GM19463 (cell line): ENCODE results near the gene PLCH2.

ENCODE experiments used
- ATAC-seq: cut with Tn5 transposase; IDR thresholded peaks from one replicate; pipeline ENCODE4 v1.9.1; 2021; ENCODE audit warnings: mild to moderate bottlenecking, moderate library complexity; ENCODE audit not compliant: unreplicated experiment

The PLCH2 gene

DNA sequence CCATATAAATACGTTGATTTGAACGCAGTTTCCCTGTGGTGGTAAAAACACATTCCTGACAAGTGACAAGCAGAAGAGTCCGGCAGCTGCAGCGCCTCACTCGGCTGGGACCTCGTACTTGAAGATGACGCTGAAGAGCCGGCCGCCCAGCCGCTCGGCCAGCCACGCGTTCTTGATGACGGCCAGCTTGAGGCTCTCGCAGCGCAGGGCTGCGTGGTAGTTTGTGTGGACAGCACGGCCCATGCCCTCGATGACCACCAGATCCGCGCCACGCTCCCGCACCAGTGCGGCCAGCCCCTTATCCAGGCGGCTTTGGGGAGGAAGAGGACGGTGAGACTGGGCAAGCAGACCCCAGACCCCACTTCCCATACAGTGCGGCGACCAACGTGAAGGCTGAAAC, 32.7 kb downstream of the PLCH2 start:
- no peak for ATAC-seq

DNA sequence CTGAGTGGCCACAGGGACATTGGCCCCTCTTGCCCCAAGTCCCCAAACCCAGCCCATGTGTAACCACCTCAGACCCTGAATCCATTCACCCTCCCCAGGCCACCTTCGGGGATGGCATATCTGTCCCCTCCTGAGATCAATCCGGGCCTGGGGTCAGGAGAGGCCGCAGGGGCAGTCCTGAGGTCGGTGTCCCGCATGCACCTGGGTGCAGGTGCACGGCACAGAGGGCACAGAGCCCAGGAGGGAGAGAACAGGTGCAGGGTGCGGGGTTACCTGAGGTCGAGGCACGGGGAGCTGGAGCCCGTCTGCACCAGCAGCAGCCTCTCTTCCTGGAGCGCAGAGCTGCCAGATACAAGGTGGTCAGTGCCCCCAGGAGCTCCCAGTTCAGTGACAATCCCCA, 33.5 kb downstream of the PLCH2 start:
- no peak for ATAC-seq

DNA sequence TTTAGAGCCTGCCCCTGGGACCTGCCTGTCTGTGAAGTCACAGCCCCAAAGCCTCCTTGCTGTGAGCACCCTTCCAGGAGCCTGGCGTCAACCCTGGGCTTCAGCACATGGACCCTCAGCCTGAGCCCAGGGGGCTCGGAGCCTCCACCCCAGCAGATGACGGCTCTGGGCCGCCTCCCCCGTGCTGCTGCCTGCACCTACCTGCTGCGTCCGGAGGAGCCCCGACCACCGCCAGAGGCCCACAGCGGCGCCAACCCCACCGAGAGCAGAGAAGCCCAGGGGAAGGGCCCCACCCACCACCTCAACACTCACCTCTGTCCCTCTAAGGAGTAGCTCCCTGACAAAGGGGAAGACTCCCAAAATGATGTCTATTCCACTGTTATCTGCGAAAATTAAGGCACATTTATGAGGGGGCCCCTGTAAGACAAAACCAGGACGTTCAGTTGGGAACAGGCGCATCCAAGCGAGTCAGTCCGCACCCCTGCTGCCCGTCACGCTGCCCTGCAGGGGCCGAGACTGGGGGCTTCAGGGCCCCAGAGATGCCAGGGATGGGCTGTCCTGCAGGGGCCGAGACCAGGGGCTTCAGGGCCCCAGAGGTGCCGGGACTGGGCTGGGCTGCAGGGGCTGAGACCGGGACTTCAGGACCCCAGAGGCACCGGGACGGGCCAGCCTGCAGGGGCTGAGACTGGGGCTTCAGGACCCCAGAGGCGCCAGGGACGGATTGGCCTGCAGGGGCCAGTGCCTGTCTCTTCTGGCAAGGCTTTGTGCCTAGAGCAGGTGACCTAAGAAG, 34.5 kb downstream of the PLCH2 start:
- ATAC-seq: no peak

DNA sequence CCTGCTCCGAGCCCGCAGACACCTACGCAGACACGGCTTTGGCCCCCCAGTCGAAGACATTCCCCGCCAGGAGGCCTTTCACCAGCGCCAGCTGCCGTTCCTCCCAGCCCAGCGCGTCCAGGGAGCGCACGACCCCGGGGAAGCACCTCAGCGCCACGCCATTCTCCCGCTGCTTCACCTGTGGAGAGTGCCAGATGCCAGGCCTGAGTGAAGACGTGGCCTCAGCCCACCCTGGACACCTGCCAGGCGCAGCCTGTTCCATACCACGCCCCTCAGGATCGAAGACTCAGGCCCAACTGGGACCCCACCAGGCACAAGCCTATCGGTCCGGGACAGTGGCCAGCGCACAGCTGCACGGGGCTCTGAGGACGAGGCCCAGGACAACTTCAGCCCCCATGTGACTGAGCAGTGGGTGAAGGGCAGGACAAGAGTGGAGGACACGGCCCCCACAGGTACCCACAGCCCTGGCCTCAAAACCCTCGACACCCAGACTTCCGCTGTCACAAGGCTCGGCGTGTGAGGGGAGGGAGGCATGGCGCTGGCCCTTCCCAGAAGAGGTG, 36.9 kb downstream of the PLCH2 start:
- no peak for ATAC-seq

DNA sequence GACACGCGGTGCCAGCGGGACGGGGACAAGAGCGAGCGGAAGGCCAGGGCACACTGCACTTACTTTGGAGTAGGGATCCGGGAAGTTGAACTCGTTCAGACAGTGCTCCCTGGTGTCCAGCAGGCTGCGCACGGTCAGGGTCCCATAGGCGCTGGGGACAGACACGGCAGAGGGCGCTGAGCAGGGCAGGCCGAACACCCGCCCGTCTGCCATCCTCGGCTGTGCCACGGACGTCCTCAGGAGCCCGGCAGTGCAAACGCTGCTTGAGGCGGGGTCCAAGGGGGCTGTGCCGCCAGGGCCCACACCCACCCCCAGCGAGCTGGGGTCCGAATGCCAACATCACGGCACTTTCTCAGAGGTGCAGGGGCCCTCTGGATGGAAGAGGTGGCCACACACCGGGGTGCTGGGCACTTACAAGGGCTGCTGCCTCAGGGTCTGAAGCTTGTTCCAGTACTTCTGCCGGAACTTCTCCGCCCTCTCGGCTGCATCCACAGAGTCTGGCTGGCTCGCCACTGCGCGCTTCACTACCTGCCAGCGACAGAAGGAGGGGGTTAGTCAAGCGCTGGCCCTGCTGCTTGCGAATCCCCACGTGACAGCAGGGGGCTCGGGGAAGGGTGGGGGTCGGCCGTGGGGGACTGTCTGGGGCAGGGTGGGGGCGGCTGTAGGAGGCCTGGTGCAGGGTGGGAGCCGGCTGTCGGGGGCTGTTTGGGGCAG, 38.0 kb downstream of the PLCH2 start:
- ATAC-seq: no peak

DNA sequence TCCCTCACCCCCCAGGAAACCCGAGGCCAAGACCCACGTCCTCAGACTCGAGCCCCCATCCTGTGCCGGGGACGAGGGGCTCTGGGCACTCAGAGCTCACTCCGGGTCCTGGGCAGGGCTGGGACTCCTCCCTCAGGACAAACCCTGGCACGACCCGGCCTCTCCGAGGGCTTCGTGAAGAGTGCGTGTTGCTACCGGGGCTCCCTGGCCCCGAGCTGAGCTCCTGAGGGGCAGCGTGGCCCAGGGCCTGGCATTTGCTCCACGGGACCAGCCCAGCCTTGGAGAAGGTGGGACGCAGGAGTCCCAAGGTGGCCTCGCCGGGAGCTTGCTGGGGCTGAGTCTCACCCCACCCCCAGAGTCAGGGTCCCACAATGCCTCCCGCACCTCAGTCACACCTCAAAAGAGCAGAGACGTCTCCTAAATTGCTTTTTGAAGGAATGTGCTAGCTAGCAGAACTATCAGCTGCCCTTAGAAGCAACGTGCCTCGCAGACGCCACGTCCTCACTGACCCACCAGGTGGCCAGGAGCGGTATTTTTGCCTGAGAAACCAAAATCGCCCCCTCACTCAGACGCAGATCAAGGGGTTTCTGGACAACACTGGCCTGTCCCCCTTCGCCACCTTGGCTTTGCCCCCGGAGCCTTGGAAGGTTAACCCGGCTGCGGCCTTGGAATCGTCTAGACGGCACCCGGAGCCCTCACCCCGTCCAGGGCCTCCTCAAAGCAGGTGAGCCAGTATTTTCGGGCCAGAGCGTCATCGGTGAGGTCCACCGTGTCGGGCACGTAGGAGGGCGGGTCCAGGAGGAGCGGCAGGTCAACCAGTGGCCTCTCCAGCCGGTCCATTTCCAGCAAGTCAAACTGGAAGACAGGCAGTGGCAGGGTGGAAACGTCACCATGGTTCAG, 39.0 kb downstream of the PLCH2 start:
- no peak for ATAC-seq

DNA sequence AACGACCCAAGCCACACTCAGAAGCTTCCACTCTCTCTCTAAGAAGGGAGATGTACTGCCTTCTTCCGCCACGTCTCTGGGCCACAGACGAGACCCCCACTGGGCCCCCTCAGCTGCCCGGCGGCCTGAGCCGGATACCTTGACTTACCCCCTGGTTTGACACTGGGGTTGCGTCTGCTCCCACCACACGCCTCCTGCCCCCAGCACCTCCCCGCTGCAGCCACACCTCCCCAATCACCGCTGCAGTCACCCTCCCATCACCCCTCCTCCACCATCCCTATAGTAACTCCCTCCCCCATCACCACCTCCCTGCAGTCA, 39.6 kb downstream of the PLCH2 start:
- ATAC-seq: no peak

DNA sequence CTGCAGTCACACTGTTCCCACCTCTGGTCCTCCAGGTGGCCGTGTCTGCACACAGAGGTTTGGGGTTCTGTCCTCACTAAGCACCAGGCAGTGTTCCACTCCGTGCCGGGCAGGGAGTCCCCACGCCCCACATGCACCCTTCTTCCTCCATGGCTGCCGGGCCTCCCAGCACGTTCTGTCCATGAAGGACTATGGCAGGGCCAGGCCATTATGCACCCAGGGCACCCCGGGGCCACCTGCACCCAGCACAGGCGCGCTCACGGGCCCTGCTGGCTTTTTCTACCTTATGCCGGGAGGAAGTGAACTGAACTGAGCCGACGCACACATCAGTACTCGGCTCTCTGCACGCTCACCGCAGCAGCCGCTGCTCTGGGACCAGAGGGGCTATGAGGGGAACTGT, 40.0 kb downstream of the PLCH2 start:
- ATAC-seq: no peak

DNA sequence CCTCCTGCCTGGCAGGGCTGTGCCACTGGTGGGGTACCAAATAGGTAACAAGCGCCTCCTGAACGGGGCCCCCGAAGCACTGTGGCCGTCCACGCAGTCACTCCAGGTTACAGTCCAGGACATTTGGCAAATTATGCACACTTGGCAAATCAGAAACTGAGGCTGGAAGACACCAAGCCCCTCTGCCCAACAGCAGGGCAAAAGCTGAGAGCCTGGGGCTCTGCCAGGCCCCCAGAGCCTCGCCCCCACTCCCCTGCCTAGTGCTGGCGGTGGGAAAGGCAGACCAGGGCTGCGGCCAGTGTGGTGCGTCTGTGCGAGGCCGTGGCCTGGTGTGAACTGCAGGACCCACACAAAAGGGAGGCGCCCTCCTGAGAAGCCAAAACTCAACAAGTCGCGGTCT, 40.9 kb downstream of the PLCH2 start:
- no peak for ATAC-seq

DNA sequence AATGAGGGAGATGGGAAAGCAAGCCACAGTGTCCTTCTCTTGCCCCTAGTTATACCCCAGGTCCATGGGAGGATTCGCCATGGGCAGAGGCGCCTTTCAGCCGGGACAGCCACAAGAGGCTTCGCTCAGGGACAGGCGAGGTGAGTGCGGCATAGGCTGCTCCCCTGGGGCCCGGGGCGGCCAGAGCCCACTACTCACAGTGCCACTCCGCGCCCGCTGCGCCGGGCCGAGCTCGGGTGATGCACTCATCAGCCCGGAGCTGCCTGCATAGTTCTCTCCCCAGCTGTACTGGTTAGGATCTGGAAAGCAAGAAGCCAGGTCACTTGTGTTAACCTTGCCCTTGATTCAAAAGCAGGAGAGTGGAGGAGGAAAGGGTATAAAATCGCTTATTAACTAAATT, 41.9 kb downstream of the PLCH2 start:
- no peak for ATAC-seq

DNA sequence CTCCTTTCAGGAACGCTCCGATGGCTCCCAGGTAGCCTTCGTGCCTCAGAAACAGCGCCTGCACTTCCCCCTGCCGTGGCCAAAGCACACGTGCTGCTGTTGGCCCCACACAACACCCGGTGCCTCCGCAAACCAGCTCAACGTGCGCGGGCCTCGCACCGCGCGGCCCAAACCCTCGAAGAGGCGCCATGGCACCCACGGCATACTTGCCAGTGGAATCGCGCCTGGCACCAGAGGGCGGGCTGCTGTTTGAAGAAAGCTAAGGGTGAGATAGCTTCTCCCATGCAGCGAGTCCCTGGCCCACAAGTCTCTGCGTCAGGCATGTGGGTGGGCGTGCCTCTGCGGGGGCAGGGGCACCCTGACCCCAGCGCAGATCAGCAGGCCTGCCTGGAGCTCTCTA, 42.4 kb downstream of the PLCH2 start:
- ATAC-seq: no peak

DNA sequence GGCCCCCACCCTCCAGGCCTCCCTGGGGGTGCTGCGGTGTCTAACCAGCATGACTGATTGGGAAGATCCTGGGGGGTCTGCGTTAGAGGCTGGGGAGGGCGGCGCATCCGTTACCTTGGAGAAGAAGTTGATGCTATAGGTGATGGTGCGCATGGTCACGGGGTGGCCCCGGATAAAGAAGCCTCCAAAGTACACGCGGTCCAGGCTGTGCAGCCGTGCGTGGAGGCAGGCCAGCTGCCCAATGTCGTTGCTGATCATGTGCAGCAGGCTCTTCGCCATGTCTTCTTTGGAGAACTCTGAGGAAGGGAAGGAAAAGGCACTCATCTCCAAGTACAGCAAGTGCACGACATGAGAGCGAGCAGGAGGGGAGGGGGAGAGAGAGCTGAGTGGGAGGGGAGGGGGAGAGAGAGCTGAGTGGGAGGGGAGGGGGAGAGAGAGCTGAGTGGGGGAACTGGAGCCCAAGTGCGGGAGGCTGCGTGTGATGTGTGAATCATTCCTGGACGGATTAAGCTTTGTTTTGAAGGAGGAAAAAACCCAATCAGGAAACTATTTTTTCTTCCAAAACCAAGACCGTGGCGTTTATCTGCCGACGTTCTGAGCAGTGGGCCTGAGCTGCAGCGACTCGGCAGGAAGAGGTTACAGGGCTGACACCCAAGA, 43.1 kb downstream of the PLCH2 start:
- no peak for ATAC-seq

DNA sequence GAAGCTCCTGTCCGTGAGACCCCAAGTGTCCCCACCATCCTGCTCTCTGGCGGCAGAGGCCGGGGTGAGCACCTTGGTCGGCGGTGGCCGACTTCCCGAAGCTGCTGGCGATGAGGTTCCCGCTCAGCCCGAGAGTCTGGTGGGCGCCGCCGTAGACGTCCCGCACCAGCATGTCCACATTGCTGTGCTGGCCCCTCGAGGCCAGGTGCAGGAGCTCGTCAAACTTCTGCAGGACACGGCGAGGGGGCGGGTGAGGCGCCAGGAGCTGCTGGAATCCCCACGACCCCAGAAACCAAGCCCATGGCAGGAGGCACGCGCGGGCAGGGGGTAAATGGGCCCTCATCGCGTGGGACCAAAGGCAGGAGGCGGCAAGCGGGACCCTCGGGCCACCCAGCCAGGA, 43.6 kb downstream of the PLCH2 start:
- no peak for ATAC-seq

DNA sequence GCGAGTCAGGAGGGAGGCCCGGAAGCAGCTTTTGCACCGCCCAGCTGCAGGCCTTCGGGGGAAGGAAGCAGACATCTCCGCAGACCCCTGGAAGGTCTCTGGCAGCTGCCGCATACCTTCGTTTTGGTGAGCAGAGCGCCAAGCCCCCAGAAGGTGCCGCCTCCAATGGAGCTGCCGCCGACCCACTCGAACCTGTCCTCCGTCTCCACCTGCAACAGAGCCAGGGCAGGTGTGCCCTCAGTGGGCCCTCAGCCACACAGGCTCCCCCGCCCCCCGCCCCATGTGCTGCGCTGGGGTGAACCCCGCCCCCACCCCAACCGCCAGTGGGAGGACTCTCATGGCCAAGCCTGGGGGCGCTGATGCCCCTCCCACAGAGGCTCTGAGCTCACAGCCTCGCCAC, 44.1 kb downstream of the PLCH2 start:
- no peak for ATAC-seq

DNA sequence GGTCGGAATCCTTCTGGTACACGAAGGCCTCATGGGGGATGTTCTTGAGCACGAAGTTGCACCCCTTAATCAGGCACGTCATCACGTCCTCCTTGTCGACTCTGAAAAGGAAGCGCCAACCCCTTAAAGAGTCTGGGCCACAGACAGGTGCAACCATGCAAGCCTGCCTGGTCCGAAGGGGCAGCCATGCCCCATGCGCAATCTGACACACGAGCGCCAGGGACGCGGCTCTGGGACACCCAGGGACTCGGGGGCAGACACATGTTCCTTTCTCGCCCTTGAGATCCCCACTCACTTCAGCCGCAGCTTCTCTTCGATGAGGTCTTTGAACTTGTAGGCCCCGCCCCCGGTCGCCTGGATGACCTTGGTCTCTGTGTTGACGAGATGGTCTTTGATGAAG, 44.7 kb downstream of the PLCH2 start:
- no peak for ATAC-seq

DNA sequence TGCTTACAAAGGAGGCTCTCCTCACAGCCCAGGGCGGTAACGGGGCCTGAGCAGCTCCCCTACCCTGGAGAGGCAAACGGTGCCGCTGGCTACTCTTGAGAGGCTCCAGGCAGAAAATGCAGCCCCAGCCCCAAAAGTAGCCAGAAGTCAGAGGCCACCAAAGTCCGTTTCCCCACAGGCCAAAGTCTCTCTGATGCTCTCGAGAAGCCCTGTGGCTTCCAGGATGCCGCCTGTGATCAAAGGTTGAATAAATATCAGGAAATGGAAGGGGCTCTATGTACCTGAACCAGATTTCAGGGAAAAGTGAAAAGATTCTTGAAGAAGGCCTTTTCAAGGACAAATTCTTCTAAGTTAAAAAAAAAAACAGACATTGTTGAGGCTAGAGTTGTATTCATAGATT, 46.1 kb downstream of the PLCH2 start:
- no peak for ATAC-seq

DNA sequence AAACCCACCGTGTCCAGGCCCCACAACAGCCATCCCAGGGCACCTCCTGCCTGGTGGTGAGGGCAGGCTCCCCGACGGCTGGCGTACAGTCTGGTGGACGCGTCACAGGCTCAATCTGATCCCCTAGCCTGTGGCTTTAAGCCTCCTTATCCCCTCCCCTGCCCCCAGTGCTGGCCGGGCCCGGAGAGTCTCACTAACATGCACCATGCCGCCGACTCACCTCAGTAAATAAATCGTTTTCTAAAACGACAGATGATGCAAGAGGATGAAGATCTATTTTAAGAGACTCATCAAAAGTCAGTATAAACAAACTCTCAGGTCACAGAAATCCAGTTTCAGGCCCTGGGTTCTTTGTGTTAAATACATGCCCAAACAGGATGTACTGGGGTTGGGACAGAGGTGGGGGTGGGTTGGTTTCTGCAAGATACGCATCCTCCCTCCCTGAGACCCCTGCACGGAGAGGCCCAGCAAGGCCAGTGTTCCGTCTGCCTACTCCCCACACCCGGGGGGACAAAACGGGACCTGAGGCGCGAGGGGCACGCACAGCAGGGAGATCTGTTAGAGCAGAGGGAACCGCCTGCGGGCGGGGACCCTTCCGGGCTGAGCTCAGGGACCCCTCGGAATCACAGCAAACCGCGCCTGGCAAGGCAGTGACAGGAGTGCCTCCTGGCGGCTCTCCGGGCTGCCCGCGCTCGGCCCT, 47.3 kb downstream of the PLCH2 start:
- no peak for ATAC-seq

DNA sequence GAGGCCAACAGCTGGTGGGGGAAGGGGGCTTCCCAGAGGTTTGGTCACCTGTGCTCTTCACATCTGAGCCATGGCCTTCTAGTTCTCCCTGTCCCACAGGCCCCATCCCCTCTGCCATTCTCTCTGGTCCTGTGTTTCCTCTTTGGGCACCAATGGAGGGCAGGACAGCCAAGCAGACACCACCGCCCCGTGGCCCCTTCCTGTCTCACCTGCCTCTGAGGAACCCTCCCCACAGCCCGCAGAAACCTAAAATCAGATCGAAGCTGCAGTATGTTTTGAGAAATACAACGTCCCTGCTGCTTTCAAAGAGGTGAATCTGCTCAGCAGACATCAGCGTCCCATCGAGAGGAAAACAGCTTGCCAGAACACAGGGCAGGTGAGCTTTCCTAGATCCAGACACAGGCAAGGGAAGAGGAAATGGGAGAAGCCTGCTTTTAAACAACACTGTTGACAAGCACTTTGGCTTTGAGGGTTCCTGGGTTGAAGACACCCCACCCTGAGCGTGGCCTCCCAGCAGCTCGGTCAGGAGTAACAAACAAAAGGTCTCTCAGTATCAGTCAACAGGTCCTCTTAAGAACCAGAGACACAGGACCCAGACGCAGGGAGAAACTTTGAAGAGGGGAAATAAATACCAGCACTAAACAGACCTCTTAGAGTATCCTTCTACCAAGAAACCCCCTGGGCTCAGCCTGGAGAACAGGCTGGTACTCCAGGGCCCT, 48.0 kb downstream of the PLCH2 start:
- no peak for ATAC-seq

DNA sequence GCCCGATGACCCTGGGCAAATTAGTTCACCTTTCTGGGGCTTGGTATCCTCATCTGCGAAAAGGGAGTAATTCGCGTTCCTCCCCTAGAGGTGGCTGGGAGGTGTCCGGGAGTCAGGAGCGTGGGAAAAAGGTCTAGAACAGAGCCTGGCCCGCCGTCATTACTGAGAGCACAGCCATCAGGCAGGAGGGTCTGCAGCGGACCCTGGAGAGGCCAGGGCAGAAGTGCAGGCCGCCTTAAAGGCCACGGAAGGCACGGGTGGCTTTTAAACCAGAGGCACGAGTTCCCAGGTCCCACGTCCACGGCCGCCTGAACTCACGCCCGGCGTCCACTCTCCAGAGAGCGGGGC, 49.5 kb downstream of the PLCH2 start:
- ATAC-seq: no peak
